ENCODE results near the gene SNAPIN.

Gene SNAPIN

DNA sequence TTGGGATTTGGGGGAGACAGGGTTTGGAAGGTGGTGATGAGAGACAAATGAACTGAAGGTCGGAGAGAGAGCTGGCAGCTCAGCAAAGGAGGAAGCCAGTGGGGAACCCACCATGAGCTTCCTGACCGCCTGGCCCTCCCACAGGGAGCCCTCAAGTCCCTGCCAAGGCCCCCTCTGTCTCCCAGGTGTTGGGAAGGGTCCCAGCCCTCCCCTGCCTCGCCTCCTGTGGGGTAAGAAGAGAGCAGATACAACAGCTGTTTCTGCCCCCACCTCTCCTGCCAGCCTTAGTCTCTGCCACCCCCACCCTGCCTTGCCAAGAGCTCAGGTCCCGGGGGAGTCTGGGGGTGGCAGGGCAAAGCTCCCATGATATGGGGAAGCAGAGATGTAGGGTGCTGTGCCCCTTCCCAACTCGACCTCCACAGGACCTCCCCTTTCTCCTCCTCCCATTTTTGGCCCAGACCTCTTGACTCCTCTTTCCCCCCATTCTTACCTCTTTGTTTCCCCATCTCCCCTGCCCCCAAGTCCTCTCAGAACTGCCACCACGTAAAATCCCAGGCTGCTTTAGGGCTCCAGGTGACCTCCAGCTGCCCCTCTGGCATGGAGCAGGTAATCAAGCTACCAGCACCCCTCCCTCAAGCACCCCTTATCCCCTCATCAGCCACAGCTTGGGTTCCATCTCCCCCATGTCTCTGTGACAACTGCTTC is 29.7 kb upstream of the SNAPIN start:
- H3K4me3 ChIP-seq (ENCODE audit: low read depth, low read length) = no peak overlapping the region
- DNase-seq (ENCODE audit: low read depth) = peak; percentile 40
- no peak for TF ChIP-seq MYC (IDR thresholded peaks at IDR 0.05; ENCODE audit: low read depth, low read length)
- TF ChIP-seq, protein P1, sequence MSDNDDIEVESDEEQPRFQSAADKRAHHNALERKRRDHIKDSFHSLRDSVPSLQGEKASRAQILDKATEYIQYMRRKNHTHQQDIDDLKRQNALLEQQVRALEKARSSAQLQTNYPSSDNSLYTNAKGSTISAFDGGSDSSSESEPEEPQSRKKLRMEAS (IDR thresholded peaks at IDR 0.05; ENCODE audit: low read depth, low read length) = no peak
- TF ChIP-seq, protein P2, sequence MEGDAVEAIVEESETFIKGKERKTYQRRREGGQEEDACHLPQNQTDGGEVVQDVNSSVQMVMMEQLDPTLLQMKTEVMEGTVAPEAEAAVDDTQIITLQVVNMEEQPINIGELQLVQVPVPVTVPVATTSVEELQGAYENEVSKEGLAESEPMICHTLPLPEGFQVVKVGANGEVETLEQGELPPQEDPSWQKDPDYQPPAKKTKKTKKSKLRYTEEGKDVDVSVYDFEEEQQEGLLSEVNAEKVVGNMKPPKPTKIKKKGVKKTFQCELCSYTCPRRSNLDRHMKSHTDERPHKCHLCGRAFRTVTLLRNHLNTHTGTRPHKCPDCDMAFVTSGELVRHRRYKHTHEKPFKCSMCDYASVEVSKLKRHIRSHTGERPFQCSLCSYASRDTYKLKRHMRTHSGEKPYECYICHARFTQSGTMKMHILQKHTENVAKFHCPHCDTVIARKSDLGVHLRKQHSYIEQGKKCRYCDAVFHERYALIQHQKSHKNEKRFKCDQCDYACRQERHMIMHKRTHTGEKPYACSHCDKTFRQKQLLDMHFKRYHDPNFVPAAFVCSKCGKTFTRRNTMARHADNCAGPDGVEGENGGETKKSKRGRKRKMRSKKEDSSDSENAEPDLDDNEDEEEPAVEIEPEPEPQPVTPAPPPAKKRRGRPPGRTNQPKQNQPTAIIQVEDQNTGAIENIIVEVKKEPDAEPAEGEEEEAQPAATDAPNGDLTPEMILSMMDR (IDR thresholded peaks at IDR 0.05; ENCODE audit: low read depth, low read length) = no peak
- TF ChIP-seq POLR2A (IDR thresholded peaks at IDR 0.05; ENCODE audit: extremely low read depth, insufficient read length) = no peak

DNA sequence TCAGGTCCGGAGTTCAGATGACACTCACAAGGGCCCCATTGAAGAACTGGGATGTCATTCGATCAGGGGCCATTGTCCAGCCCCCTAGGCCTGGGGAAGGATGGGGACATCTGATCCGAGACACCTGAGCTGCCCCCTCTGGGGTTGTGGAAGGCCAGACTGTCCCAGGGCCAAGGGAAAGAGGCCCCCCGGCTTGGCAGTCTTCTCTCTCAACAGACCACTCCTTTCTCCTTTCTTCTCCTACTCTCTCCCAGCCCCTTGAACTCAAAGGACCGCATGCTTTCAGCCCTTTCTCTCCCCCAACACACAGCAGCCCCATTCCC is 29.2 kb upstream of the SNAPIN start:
- TF ChIP-seq POLR2A (IDR thresholded peaks at IDR 0.05; ENCODE audit: extremely low read depth, insufficient read length) = no peak
- TF ChIP-seq, protein P1 (IDR thresholded peaks at IDR 0.05; ENCODE audit: low read depth, low read length) = no peak
- TF ChIP-seq, protein P2 (IDR thresholded peaks at IDR 0.05; ENCODE audit: low read depth, low read length) = no peak
- no peak for TF ChIP-seq MYC (IDR thresholded peaks at IDR 0.05; ENCODE audit: low read depth, low read length)
- DNase-seq (ENCODE audit: low read depth) = no peak
- no peak overlapping the region for H3K4me3 ChIP-seq (ENCODE audit: low read depth, low read length)

DNA sequence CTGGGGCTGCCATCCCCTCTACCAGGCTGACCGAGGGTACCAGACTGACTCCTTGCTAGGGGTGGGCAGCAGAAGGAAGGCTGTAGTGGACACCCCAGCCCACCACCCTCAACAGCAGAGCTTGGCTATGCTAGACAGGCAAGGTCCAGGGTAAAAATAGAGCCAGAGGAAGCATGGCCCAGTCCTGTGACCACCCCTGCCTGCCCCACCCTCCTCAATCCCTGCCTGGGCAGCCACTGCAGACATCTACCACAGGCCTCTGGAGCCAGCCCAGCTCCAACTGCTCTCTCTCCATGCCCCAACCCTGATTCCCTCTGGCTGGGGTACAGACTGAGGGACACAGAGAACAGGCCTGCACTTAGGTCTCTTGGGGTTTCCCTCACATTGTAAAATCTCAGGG is 28.5 kb upstream of the SNAPIN start:
- TF ChIP-seq MYC (IDR thresholded peaks at IDR 0.05; ENCODE audit: low read depth, low read length) (no peak), POLR2A (IDR thresholded peaks at IDR 0.05; ENCODE audit: extremely low read depth, insufficient read length) (no peak)
- TF ChIP-seq, protein P2 (IDR thresholded peaks at IDR 0.05; ENCODE audit: low read depth, low read length) = no peak
- TF ChIP-seq, protein P1 (IDR thresholded peaks at IDR 0.05; ENCODE audit: low read depth, low read length) = no peak
- no peak for DNase-seq (ENCODE audit: low read depth)
- H3K4me3 ChIP-seq (ENCODE audit: low read depth, low read length) = no peak overlapping the region

DNA sequence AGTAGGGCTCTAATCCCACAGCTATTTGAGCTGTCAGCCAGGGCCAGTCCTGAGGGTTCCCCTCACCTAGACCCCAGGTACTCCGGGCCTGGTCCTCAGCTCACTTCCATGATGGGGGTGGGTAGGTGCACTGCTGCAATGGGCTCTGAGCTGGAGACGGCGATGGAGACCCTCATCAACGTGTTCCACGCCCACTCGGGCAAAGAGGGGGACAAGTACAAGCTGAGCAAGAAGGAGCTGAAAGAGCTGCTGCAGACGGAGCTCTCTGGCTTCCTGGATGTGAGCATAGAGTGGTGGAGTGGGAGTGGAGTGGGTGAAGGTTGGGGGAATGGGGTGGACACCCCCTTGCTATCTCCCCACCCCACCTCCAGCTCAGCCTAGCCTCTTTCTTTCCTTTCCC is 28.1 kb upstream of the SNAPIN start:
- H3K4me3 ChIP-seq (ENCODE audit: low read depth, low read length) = no peak overlapping the region
- no peak for DNase-seq (ENCODE audit: low read depth)
- TF ChIP-seq, protein P2 (IDR thresholded peaks at IDR 0.05; ENCODE audit: low read depth, low read length) = no peak
- no peak for TF ChIP-seq MYC (IDR thresholded peaks at IDR 0.05; ENCODE audit: low read depth, low read length)
- TF ChIP-seq, protein P1 (IDR thresholded peaks at IDR 0.05; ENCODE audit: low read depth, low read length) = no peak

DNA sequence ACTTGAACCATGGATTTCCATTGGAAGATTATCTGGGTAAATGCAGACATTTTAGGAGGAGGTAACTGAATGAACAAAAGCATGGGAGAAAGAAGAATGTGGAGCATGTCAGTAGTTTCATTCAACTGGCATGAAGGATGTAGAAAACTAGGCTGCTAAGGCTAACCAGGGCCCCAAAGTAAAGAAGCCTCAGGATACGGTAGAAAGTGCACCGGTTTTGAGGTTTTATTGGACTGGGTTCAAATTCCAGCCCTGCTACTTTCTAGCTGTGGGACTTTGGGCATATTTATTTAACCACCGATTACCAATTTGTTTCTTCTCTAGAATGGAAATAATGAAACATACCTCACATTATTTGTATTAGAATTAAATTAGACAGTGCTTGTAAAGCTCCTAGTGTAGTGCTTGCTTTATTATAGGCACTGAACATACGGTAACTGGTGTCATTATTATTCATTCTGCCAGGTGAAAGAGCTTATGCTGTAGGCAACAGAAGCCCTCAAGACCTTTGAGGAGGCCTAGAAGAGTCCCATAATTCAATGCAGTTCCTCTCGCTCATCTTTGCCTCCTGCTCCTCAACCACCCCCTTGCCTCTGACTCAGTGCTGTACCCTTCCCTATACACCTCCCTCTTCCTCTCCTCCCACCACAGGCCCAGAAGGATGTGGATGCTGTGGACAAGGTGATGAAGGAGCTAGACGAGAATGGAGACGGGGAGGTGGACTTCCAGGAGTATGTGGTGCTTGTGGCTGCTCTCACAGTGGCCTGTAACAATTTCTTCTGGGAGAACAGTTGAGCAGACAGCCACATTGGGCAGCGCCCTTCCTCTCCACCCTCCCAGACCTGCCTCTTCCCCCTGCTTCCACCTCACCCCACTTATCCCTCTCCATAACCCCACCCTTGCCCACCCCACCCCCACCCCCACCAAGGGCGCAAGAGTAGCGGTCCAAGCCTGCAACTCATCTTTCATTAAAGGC is 27.2 kb upstream of the SNAPIN start:
- H3K4me3 ChIP-seq (ENCODE audit: low read depth, low read length) = no peak overlapping the region
- TF ChIP-seq, protein P2 (IDR thresholded peaks at IDR 0.05; ENCODE audit: low read depth, low read length) = no peak
- TF ChIP-seq MYC (IDR thresholded peaks at IDR 0.05; ENCODE audit: low read depth, low read length) = no peak
- TF ChIP-seq, protein P1 (IDR thresholded peaks at IDR 0.05; ENCODE audit: low read depth, low read length) = no peak
- TF ChIP-seq POLR2A (IDR thresholded peaks at IDR 0.05; ENCODE audit: extremely low read depth, insufficient read length) = no peak
- no peak for DNase-seq (ENCODE audit: low read depth)
